Peyer's patch (tissue), 4 donors: ENCODE results near the gene AGMO. TPM values are rescaled to one million over a fixed set of nuclear protein-coding genes. Genes with fewer than 3 reads are reported as not detected.

Experiments
- DNase-seq, 3 donors: peaks; one replicate each; pipeline ENCODE4 v3.0.0-alpha.2; 2017 to 2019
- H3K27ac ChIP-seq, 4 donors: fragments of 200-600 bp; sonication (generic); one replicate each; pipeline ENCODE4 v1.5.1; 2016 to 2019
- H3K27me3 ChIP-seq, 2 donors: fragments of 200-600 bp; sonication (generic); one replicate each; pipeline ENCODE4 v1.5.1; 2019
- H3K36me3 ChIP-seq, 3 donors: fragments of 200-600 bp; sonication (generic); one replicate each; pipeline ENCODE4 v1.5.1; 2016 to 2019
- H3K4me1 ChIP-seq, 4 donors: fragments of 200-600 bp; sonication (generic); one replicate each; pipeline ENCODE4 v1.5.1; 2016 to 2019
- H3K4me3 ChIP-seq, 4 donors: fragments of 200-600 bp; sonication (generic); 1 replicate in 3 of 4; 2 replicates in 1 of 4; pipeline ENCODE4 v1.5.1; 2016 to 2019; ENCODE audit warnings: mild to moderate bottlenecking in 1 of 4
- H3K9me3 ChIP-seq, 4 donors: fragments of 200-600 bp; sonication (generic); one replicate each; pipeline ENCODE4 v1.5.1; 2016 to 2019; ENCODE audit warnings: mild to moderate bottlenecking in 1 of 4
- POLR2A ChIP-seq, 2 donors: fragments of 450-650 bp; IDR thresholded peaks; one replicate each; pipeline ENCODE4 v1.5.1; 2017; ENCODE audit warnings: antibody characterized with exemption in 2 of 2, mild to moderate bottlenecking in 2 of 2, moderate library complexity in 2 of 2
- total RNA-seq, 4 donors: library from RNA; depleted of rRNA; stranded (reverse); fragments of >200 nt; gene quantifications; one replicate each; pipeline ENCODE4 v1.1.0, GENCODE V29; 2016
- TF ChIP-seq, protein P1 (sequence below), 6 experiments: fragments of 450-650 bp in 4 of 6; fragments of 200-600 bp in 2 of 6; sonication (generic) in 1 of 6; IDR thresholded peaks; one replicate each; pipeline ENCODE4 v1.5.1; 2017 to 2019; ENCODE audit warnings: antibody characterized with exemption in 6 of 6, mild to moderate bottlenecking in 3 of 6, moderate library complexity in 1 of 6

AGMO gene
- total RNA-seq, 4 donors from 2014 or later: 0.83 to 25.7 (median 15.8) TPM

DNA sequence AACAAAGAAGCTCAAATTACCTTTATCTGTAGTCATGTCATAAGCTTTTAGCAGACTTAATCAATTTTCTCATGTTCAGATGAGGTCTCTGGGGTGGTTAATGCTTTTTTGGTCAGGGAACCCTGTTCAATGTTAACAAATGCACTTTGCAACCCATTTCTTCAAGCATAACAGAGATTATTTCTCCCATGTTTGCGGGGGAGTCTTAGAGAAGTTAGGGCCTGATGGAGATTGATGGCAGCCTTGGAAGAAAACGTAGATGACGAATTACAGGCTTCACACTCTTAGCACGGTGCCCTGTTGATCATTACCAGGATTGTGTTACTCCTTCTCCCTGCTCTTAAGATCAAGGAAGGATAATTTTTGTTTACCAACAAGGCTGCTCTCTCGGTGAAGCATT is 76.4 kb downstream of the AGMO start:
- Histone ChIP-seq H3K27me3 (no peaks in the 10 kb centered on the region), H3K4me3 (no peak overlapping the region), H3K4me1 (no peaks in the 10 kb centered on the region), H3K36me3 (no peaks in the 10 kb centered on the region), H3K27ac (no peak overlapping the region), H3K9me3 (no peaks in the 10 kb centered on the region)
- no peak for DNase-seq
- TF ChIP-seq POLR2A (IDR thresholded peaks at IDR 0.05): no peak
- TF ChIP-seq, protein P1, sequence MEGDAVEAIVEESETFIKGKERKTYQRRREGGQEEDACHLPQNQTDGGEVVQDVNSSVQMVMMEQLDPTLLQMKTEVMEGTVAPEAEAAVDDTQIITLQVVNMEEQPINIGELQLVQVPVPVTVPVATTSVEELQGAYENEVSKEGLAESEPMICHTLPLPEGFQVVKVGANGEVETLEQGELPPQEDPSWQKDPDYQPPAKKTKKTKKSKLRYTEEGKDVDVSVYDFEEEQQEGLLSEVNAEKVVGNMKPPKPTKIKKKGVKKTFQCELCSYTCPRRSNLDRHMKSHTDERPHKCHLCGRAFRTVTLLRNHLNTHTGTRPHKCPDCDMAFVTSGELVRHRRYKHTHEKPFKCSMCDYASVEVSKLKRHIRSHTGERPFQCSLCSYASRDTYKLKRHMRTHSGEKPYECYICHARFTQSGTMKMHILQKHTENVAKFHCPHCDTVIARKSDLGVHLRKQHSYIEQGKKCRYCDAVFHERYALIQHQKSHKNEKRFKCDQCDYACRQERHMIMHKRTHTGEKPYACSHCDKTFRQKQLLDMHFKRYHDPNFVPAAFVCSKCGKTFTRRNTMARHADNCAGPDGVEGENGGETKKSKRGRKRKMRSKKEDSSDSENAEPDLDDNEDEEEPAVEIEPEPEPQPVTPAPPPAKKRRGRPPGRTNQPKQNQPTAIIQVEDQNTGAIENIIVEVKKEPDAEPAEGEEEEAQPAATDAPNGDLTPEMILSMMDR (IDR thresholded peaks at IDR 0.05): no peak

DNA sequence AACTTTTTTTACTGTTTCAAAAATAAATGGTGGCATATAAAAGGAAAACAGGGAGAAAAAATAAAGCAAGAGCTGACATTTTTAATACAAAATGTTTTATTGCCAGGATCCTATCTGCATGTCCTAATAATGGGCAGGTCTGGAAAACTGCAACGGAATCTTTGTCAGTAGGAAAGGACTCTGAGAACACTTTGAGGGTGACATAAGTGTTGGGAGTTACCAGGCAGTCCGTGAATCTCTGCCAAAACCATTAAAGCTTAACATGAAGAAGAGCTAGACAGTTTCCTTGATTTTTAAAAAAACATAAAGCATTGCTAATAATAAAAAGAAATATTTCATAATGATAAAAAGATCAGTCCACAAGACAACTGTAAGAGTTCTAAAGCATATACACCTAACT is 80.7 kb downstream of the AGMO start:
- Histone ChIP-seq H3K4me3 (no peak overlapping the region), H3K9me3 (no peaks in the 10 kb centered on the region)

DNA sequence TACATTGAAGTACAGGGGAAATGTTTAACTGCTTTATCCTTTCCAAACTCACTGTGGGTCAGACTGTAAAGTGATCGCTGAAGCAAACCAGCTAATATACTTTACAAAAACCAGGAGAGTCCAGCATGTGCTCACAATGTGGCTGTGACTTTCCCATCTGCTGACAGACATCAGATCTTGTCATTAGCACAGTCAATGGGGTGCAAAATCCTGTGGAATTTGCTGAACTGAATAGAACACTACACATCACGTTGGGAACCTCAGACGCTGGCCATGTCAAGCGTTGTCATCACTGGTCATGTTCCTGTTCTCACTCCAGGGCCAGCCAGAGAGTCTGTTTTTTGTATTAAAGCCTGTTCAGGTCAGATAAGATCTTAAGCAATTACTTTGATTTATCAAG is 83.4 kb downstream of the AGMO start:
- Histone ChIP-seq H3K9me3 (no peaks in the 10 kb centered on the region), H3K4me1 (no peaks in the 10 kb centered on the region), H3K27me3 (no peaks in the 10 kb centered on the region), H3K27ac (no peak overlapping the region), H3K4me3 (no peak overlapping the region), H3K36me3 (no peaks in the 10 kb centered on the region)
- no peak for TF ChIP-seq POLR2A (IDR thresholded peaks at IDR 0.05)
- TF ChIP-seq, protein P1 (IDR thresholded peaks at IDR 0.05): no peak
- no peak for DNase-seq

More for the DNA sequence above, 80.7 kb downstream of the AGMO start:
- DNase-seq: no peak
- Histone ChIP-seq H3K27me3 (no peaks in the 10 kb centered on the region), H3K36me3 (no peaks in the 10 kb centered on the region), H3K4me1 (no peaks in the 10 kb centered on the region), H3K27ac (no peak overlapping the region)
- TF ChIP-seq, protein P1 (IDR thresholded peaks at IDR 0.05): no peak
- no peak for TF ChIP-seq POLR2A (IDR thresholded peaks at IDR 0.05)

DNA sequence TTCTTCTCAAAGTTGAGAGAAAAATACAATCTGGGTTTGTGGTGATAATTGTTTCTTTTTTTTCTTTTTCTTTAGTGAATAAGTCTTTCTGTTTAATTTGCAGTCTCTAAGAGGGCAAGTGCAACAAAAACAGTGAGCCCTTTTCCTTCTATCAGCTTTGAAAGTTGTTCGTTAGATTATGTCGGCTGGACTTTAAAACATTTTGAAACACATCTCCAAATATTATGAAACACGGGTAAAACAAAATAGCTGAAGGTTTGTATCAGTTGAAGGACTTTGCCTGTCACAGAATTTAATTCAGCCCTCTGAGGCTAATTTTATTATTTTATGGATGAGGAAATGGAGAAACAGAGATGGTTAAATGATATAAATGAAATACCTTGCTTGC is 85.3 kb downstream of the AGMO start:
- Histone ChIP-seq H3K27me3 (no peaks in the 10 kb centered on the region), H3K36me3 (no peaks in the 10 kb centered on the region), H3K27ac (no peak overlapping the region), H3K9me3 (no peaks in the 10 kb centered on the region), H3K4me1 (no peaks in the 10 kb centered on the region), H3K4me3 (no peak overlapping the region)
- DNase-seq: no peak
- no peak for TF ChIP-seq POLR2A (IDR thresholded peaks at IDR 0.05)
- TF ChIP-seq, protein P1 (IDR thresholded peaks at IDR 0.05): no peak

DNA sequence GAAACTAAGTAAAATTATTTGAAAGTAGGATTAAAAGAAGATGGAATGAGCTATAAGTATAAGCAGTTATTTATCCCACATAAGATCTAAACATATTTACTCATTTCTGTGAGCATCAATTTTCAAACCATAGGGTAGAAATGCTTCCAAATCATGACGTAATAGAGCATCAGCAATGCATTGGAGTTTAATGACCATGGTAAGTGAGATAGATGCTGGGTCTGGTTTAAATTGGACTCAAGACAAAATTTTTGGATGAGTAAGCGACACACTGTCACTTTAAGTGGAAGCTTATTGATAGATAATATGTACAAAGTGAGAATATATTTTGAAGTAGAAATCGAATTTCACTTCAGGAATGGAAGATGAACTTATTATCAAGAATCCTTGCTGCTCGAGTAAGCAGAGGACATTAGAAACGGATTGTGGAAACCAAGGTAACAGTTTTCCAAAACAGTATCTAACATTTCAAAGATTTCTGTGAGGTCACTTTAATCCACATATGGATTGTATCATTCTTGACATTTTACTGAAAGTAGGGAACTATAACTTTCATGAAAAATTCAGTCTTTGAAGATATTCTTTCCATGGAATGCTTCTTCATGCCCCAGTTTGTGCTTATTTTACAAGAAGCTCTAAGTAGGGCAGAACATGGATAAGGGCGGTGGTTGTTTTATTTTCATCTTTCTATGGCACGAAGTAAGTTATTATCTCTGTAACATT is 85.8 kb downstream of the AGMO start:
- DNase-seq: no peak
- no peaks in the 10 kb centered on the region for H3K9me3 ChIP-seq
- no peaks in the 10 kb centered on the region for H3K36me3 ChIP-seq
- H3K4me3 ChIP-seq: no peak overlapping the region
- TF ChIP-seq POLR2A (IDR thresholded peaks at IDR 0.05): no peak
- TF ChIP-seq, protein P1 (IDR thresholded peaks at IDR 0.05): no peak
- H3K27ac ChIP-seq: no peak overlapping the region
- no peaks in the 10 kb centered on the region for H3K4me1 ChIP-seq
- no peaks in the 10 kb centered on the region for H3K27me3 ChIP-seq

DNA sequence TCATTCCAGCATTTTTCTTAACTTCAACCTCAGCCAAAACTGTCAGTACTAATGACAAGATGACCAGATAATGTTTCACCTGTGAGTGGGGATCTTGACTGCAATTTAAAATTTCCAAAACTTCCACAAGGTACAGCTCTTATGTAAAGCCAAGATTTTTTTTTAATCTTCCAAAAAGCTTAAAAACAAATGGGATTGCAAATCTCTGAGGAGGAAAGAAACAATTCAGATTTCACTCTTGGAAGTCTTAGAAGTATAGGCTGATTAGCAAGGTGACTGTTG is 90.2 kb downstream of the AGMO start:
- no peaks in the 10 kb centered on the region for H3K27me3 ChIP-seq
- no peak for DNase-seq
- no peaks in the 10 kb centered on the region for H3K4me1 ChIP-seq
- no peak overlapping the region for H3K27ac ChIP-seq
- TF ChIP-seq POLR2A (IDR thresholded peaks at IDR 0.05): no peak
- TF ChIP-seq, protein P1 (IDR thresholded peaks at IDR 0.05): no peak
- H3K4me3 ChIP-seq: no peak overlapping the region
- no peaks in the 10 kb centered on the region for H3K36me3 ChIP-seq
- no peaks in the 10 kb centered on the region for H3K9me3 ChIP-seq
